Measurements from ENCODE around the gene BABAM2.
"Not testable (repeated sequence)": the region's sequence is repeated elsewhere in the genome, so short reads cannot be mapped to it uniquely, and the experiment has no call there.

BABAM2 gene

DNA sequence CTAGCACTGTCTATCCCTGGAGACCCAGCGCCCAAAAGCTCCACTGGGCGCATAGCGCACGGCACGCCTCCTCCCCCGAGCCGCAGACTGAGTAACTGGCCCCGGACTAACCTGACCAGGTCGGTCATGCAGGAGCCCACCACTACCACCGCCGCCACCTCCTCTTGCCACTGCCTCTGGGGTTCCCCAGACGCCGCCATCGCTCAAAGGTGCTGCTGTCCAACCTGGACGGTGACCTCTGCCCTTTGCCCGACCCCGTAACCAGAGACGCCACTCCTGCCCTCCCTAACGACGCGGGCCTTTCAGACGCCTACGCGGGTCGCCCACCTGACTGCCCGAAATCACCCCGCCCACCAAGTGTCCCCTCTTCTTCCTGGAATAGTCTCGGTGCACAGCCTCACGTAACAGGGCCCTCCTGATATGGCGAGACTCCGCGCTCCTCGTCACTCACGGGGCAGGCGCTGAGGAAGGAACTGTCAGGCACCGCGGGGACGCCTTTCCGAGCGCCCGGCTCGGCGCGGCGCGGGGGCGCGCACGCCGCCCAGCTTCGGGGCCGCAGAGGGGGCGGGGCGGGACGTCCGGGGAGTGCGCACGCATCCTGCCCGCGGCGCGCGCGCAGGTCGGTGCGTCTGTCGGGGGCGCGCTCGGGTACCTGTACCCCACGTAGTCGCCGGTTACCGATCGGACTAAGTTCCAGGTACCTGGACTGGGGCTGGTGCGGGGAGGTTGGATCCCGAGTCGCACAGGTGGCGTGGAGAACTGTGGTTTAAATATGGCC is at the start of gene BABAM2, which contains the start of gene RBKS:
Gene BABAM2, plus strand, starts transcription at position 584 of the 778 bp plus-strand sequence. CDS start 3,828 bp downstream, outside the sequence.
Gene RBKS, minus strand, starts transcription at position 242 of the 778 bp plus-strand sequence. Its CDS starts 42 bp downstream, at position 200.
- DNase-seq, result peak; percentile 84 to 93 (median 90)

DNA sequence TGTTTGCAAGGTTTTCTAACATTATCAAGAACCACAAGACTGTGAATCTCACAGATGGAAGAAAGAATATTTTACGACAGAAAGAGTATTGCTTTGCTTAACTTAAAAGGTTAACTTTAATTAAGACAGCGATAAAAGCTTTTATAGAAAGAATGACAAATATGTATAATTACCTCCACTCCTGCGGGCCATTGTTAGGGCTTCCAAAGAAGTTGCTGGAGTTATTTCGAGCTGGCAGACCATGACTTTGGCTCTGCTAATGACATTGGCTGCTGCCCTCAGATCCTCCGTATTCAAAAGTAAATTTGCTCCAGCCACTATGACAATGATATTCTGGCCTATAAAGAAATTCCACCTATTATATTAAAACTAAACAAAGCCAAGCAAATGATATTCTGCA is 47.6 kb upstream of the BABAM2 start:
- DNase-seq, result no peak

DNA sequence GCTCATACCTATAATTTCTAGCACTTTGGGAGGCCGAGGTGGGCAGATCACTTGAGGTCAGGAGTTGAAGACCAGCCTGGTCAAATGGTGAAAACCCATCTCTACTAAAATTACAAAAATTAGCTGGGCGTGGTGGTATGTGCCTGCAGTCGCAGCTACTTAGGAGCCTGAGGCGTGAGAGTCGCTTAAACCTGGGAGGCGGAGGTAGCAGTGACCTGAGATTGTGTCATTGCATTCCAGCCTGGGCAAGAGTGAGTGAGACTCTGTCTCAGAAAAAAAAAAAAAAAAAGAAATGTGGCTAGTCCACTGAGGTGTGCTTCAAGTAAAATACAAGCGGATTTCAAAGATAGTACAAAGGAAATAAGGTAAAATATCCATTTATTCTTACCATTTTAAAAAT is 46.5 kb upstream of the BABAM2 start:
- DNase-seq, result no peak

DNA sequence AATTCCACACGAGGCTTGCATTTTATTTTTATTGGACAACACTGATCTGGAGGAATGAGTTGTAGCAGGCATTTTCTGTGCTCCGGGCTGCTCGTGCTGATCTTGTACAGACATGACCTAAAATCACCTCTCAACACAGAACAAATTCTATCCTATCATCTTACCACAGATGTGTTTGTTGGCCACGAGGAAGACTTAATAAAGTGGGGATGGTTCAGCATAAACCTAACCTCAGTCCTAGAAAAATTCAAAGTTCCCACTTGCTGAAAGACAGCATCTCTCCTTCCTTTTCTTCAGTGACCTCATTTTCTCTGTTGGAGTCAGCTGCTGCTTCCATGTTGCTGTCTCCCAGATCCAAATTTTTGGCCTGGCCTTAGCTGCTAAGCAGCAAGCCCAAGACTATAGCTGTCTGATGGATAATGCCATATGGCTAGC is 45.7 kb upstream of the BABAM2 start:
- DNase-seq, result no peak

DNA sequence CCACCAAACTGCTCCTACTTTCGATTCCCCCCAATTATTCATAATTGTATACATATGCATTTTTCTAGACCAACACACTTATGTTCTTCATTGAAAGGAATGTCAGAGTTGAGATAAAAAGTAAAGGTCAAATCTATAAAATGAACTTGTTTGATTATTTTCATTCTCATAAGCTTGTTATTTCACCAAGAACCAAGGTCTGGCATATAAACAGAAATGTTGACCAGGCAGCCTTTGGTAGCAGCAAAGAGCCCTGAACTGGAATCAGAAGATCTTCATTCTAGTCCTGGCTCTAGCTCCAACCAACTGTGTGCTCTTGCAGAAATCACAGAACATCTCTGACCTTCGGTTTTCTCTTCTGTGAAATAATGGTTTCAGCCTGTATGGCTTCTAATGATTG is 43.2 kb upstream of the BABAM2 start:
- no peak for DNase-seq

DNA sequence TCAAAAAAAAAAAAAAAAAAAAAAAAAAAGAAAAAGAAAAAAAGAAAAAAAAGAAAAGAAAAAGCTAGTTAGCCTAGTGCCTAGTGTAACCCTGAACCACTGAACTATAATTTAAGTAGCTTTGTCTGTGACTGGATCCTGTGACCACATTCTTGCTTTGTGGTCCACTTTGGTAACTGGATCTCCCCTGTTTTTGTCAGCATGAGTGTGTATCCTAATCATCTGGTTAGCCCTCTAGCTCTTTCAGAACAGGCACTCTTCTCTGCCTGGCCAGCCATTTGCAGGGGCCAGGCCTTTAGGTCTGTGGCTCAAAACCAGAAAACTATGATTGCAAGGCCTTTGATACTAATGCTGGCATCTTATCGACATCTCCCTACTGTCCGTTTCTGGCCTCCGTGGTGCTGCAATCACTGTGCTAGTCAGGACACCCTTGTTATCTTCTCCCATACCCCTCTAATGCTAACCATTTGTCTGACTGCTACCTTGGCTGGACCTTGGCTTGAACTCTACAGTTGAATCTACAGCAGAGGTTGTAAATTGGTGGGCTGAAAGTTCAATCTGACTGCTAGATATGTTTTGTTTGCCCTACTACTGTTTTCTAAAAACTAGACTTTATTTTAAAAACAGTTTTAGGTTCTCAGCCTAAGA is 40.8 kb upstream of the BABAM2 start:
- no peak for DNase-seq

DNA sequence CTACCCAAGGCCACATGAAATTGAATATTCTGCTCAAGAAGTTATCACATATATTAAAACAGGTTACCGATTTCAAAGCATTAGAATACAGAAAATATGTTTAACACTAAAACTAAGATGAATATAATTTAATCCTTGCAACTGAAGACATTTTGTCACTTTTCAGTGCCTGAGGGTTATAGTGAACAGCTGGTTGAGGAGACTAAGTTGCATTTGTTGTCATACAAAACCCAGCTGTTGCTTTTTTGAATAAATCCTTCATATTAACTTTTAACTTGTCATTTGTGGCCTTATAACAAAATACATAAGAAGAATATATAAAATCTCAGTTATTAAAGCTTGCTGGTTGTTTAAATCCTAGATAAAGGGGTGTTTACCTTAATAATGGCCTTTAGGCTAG is 37.8 kb upstream of the BABAM2 start:
- DNase-seq, result no peak

DNA sequence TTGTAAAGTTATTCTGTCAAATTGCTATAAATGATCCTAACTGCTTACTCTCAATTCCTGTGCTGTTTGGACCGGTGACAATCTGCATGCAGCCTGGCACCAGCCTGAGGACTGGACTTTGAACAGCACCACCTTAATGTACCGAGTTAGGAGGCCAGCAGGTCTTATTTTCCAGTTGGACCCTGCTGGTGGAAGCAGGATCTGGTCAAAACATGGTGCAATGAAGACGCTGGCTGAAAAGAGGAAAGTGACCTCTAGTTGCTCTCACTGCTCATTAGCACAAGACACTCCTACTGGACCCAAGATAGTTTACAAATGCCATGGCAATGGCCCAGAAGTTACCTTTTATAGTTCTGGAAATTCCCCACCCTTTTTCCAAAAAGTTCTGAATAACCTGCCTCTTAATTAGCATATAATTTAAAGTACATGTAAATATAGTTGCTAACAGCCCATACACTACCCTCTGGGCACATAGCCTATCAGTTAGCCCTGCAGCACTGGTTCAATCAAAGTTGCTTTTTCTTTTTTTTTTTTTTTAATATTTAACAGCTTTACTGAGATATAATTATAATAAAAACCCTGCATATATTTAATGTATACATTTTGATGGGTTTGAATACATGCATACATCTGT is 36.2 kb upstream of the BABAM2 start:
- DNase-seq, result no peak

DNA sequence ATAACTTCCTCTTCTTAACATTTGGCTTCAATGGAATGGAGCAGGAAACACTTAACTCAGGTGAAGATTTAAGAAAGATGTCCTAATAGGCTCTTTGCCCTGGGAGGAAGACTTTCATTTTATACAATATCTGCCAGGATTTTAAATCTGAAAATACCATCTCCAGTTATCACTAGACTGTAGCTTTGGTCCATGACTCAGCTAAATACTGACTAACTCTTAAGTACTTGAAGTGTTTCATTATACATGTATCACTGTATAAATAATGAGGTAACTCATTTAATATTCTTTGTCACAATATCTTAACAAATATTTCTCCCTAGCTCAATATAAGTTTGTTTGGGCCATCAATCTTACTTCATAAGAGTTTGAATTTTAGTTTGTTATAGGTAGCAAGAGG is 35.1 kb upstream of the BABAM2 start:
- DNase-seq, result no peak

DNA sequence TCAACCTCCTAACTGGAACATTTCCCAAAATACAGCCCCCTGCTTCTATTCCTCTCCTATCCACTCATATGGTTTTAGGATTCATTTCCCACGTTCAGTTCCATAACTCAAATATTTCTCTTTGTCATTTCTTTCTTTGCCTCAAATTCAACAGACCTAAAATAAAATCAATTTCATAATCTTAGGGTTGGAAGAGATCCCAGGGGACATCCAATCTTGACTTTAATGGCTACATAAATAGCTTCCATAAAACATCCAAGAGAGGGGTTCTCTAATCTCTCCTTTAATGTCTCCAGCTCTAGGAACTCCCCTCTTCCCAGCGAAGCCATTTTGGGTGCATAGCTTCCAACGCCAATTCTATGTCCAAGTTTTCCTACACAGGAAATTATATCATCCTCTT is 34.1 kb upstream of the BABAM2 start:
- DNase-seq, result no peak

DNA sequence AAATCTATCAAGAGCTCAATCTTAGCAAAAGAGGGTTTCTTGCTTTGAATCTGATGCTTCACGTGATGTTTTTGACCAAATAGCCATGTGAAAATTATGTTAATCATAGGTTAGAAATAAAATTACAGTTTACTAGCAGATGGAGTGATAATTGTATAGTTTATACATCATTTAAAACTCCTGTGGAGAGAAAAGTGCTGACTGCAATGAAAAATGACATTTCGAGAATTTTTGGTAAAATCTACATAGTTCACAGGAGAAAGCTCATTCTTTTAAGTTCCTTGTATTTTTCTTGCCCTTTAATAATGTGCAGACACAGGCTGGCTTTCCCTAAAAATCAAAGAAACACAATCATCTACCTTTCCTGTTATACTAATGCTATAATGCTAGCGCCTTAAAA is 33.6 kb upstream of the BABAM2 start:
- no peak for DNase-seq

DNA sequence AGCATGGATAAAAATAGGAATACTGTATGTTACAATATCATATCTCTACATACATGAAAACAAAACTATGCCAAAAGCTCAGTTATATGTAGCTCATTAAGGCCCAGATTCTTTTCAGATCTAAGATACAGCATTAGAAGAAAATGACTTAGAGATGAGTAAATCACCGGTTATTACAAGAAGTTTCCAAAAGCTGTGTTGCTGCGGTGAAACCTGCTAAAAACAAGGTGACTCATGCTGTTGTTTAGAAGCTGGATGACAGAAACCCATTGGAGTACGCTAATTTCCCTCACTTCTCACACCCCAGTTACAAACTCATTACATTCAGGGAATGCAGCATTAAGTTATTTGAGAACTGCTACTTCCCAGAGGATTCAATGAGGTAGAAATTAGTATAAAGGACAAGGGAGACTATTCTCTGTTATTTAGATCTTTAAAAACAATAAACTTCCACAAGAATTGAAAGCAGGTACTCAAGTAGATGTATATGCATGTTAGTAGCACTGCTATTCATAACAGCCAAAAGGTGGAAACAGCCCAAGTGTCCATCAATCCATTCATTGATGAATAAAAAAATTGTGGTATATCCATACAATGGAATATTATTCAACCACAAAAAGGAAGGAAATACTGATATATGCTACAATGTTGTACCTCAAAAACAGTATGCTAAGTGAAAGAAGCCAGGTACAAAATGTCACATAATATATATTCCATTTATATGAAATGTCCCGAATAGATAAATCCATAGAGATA is 32.9 kb upstream of the BABAM2 start:
- DNase-seq, result no peak

DNA sequence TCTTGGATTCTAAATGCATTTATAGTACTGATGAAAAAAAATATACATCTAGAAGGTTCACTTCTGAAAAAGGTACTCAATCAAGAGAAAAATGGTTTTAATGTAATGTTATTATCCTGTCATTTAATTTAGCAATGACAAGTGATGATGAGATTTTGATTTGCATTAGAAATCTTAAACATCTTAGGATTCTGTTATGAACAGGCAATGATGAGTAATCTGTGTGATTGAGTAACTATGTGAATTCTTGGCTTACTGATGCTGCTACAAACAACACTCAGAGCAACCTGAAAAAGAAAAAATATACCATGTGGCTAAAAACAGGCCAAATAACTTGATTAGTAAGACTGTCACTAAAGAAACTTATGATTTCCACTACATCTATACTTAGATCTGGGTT is 30.4 kb upstream of the BABAM2 start:
- no peak for DNase-seq

DNA sequence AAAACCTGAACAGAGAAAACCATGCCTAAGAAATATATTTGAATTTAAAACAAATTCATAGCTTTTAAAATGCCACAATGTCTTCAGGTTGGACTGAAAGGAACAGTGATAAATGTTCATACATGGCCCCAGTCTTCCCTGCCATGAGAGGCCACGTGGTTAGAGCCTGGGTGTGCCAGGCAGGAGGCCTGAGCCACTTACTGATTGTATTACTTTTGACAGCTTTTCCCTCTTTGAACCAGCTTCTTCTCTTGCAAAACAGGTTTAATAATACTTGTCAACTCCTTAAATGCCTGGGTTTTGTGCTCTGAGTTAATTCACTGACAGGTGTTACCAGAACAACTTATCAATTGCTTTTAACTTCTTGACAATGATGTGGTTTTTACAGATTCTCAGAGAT is 27.4 kb upstream of the BABAM2 start:
- DNase-seq, result no peak

DNA sequence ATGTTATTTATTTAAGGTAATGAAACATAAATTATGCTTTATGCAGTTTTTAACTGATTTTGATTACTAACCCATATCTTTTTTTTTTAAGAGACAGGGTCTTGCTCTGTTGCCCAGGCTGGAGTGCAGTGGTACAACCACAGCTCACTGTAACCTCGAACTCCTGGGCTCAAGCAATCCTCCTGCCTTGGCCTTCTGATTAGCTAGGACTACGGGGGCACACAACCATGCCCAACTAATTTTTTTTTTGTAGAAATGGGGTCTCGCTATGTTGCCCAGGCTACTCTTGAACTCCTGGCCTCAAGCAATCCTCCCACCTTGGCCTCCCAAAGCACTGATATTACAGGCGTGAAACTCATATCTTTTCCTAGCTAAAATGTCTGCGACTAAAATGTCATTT is 26.6 kb upstream of the BABAM2 start:
- DNase-seq, result not testable (repeated sequence)

DNA sequence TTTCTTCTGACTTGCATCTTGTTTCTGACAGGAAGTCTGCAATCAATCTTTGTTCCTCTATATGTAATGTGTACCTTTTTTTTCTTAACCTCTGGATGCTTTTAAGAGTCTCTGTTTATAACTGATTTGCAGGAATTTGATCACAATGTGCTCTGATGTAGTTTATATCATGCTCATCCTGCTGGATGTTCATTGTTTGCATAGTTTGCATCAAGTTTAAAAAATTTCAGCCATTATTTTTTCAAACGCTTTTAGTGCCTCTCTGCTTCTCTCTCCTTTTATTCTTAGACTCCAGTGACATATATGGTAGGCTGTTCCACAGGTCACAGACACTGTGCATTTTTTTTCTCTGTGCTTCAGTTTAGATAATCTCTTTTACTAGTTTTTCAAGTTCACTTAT is 24.3 kb upstream of the BABAM2 start:
- DNase-seq, result no peak

DNA sequence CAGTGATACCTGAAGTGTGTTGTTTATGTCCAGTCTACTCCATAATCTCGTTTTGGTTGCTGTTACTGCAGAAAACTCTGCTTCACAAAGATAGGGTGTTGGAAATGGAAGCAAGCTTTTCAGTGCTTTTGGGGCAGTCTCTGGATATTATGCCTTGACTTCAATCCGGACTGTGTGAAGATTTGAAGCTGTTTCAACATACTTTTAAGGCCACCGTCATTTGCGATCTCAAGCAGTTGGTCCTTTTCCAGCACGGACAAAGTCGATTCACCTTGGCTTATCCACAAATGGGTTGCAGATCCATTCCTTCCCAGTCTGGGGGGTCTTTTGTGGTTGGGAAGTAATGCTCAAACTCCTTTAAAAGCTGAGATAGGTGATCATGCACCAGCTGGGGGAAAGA is 20.8 kb upstream of the BABAM2 start:
- no peak for DNase-seq

DNA sequence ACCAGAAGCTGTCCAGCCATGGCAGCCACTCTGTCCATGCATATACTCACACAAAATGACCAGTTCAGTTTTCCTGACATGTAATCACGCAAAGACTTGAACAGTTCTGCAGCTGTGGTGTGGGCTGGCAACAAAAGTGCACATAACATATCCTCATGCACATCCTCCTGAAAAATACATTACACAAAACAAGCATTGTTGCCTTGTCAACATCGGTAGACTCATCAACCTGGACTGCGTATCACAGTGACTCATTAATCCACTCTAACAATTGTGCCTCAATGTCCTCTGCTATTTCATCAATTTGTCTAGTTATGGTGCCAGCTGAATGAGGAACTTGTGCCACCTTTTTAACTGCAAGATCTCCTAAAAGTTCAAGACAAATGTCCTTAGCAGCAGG is 19.8 kb upstream of the BABAM2 start:
- DNase-seq, result no peak

DNA sequence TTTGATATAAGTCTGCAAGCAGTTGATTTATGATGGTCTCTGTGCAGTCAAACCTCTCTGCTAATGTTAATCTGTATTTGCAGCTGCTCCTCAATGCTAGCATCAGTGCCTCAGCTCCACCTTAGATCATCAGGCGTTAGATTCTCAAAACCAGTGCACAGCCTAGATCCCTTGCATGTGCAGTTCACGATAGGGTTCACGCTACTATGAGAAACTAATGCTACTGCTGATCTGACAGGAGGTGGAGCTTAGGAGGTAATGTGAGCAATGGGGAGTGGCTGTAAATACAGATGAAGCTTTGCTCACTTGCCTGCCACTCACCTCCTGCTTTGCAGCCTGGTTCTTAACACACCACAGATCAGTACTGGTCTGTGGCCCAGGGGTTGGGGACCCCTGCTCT is 18.7 kb upstream of the BABAM2 start:
- DNase-seq, result no peak

DNA sequence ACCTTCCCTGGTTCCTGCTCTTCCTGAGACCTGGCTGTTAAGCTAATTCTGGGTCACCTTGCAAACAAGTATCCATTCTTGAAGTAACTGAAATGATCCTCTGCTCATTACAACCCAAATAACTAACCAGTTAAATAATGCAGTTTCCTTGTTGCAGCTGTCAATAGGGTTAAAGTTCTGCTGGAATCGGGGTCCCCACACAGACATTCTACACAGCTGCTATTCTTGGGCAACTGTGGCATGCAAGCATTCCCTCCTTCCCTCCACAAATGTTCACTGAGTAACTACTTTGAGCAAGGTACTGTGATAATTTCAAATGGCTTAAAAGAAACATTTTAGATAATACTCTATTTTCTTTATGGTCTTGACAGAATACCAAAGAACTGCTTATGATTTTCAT is 17.4 kb upstream of the BABAM2 start:
- DNase-seq, result no peak

DNA sequence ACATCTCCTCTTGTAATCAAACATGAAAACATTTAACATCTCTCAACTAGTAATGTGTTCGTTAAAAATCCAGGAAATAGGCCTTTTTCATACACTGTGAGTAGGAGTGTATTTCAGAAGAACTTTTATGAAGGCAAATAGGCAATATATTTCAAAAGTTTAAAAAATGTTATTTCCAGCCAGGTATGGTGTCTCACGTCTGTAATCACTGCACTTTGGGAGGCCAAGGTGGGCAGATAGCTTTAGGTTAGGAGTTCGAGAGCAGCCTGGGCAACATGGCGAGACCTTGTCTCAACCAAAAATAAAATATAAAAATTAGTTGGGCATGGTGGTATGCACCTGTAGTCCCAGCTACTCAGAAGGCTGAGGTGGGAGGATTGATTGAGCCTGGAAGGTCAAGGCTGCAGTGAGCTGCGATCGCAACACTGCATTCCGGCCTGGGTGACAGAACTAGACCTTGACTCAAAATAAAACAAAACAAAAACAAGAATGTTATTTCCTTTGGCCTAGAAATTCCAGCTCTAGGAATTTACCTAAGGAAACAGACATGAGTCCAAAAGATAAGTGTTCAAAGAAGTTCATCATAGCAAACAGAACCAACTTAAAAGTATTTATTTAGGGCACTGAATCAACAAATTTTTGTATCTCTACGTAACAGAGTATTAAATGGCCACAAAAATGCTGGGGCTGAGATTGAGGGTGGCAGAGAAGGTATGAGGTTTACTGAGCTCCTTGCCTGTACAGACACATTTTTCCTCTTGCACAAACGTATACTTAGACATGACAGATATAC is 15.2 kb upstream of the BABAM2 start:
- no peak for DNase-seq

DNA sequence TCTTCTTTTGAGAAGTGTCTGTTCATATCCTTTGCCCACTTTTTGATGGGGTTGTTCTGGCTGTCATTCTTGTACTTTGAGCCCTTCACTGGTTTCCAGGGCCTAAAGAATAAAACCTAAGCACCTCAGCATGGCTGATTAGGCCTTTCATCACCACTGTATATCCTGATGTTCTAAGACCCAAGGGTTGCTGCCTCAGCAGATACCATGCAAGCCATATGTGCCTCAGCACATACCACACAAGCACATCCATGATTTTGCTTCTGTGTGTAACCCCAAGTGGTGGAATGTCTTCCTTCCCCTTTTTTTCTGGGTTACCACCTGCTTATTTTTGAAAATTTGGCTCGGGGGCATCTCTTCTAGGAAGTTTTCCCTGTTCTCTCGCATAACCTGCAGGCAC is 11.7 kb upstream of the BABAM2 start:
- DNase-seq, result no peak

Measured in activated CD4-positive, CD25-positive, alpha-beta regulatory T cell (primary cell).